ENCODE measurements around the gene PQBP1. TPM values are rescaled to one million over a fixed set of nuclear protein-coding genes. Genes with fewer than 3 reads are reported as not detected.

PQBP1 gene
- total and polyA plus RNA-seq, 2 of the 13 experiments (the other 11 are each of a cell fraction or from before 2014, with no cell fraction given): 58.1 to 80.9 TPM

GRCh38 chrX:48909703-48910294 is 12.1 kb downstream of the PQBP1 start:
- Histone ChIP-seq H3K9me3 (ENCODE audit: low read length) (no peaks in the 10 kb centered on the region), H3K4me1 (ENCODE audit: insufficient read depth, low read length) (peaks cover 23% of the 10 kb centered on the region), H3K27ac (ENCODE audit: extremely low read length, insufficient read depth, low read length) (no peak overlapping the region), H3K4me2 (ENCODE audit: low read depth, low read length) (peak overlapping the region; percentile 81; the same call in 1 of the 2 replicates), H3K27me3 (ENCODE audit: control insufficient read depth in 1 of 2, insufficient read depth in 2 of 2, low read length in 2 of 2) (no peaks in the 10 kb centered on the region; a peak in 1 of 5 replicates), H3K9ac (ENCODE audit: insufficient read depth, low read depth, low read length) (no peak overlapping the region), H4K20me1 (ENCODE audit: insufficient read depth, low read length) (no peaks in the 10 kb centered on the region), H3K79me2 (ENCODE audit: insufficient read depth, low read length) (peaks cover 15% of the 10 kb centered on the region), H2AFZ (ENCODE audit: low read length) (no peak overlapping the region), H3K4me3 (replicated peaks in 1 of 3; ENCODE audit: insufficient read depth in 1 of 3, low read depth in 2 of 3, low read length in 3 of 3) (0 out of 6 replicates have a peak overlapping the region, but pooled peaks of 1 of the 3 experiments have one; percentile 81), H3K36me3 (replicated peaks in 1 of 2; ENCODE audit: control insufficient read depth in 1 of 2, insufficient read depth in 2 of 2, low read length in 2 of 2) (peaks cover 4 to 8% of the 10 kb centered on the region in 2 experiments; a peak in 3 of 5 replicates)
- ChIA-PET POLR2A (interaction anchor here (3.1 kb wide), 1 partner anchor 13 kb away, joined by 42 read pairs; the partner anchor contains the start of genes PQBP1 and TIMM17B), CTCF (ENCODE audit: low intra/inter-chr PET ratio, low total read pairs) (no interaction called here)
- WGBS (ENCODE audit: low lambda C conversion rate): 92% methylated on average over 5 of the region's 17 CpGs
- TF ChIP-seq, protein P1, sequence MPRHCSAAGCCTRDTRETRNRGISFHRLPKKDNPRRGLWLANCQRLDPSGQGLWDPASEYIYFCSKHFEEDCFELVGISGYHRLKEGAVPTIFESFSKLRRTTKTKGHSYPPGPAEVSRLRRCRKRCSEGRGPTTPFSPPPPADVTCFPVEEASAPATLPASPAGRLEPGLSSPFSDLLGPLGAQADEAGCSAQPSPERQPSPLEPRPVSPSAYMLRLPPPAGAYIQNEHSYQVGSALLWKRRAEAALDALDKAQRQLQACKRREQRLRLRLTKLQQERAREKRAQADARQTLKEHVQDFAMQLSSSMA (CRISPR knock-in tag; IDR thresholded peaks at IDR 0.05): no peak
- TF ChIP-seq TSC22D2 (CRISPR knock-in tag; IDR thresholded peaks at IDR 0.05; ENCODE audit: borderline replicate concordance) (no peak), JUNB (CRISPR knock-in tag; IDR thresholded peaks at IDR 0.05; ENCODE audit: borderline replicate concordance) (no peak), TOPORS (CRISPR knock-in tag; IDR thresholded peaks at IDR 0.05) (no peak), ZNF670 (CRISPR knock-in tag; IDR thresholded peaks at IDR 0.05; ENCODE audit: borderline replicate concordance) (no peak), HNF4A (CRISPR knock-in tag; IDR thresholded peaks at IDR 0.05) (no peak), ZNF782 (CRISPR knock-in tag; IDR thresholded peaks at IDR 0.05; ENCODE audit: borderline replicate concordance) (no peak), CEBPZ (IDR thresholded peaks at IDR 0.05; ENCODE audit: low read length) (no peak), SCMH1 (CRISPR knock-in tag; IDR thresholded peaks at IDR 0.05; ENCODE audit: borderline replicate concordance) (no peak), ZNF776 (CRISPR knock-in tag; IDR thresholded peaks at IDR 0.05) (no peak)
- ATAC-seq (no peak), DNase-seq (ENCODE audit: low spot score) (no peak), FAIRE-seq (no peak)
- intact Hi-C loops (cut with micrococcal nuclease; ENCODE audit: unreplicated experiment): loop anchor here (10.0 kb wide), 1 partner anchor 145 kb away; the partner anchor contains the start of gene GLOD5
- in situ Hi-C loops (cut with HindIII; ENCODE audit: extremely low pct_ligation_motif_present, low pct_unique_long_range_greater_than_20kb): no loop called here
- no TSS peak for BruUV-seq (replicated peaks)
